ENCODE results near the gene MT1F.
"Not testable (repeated sequence)": the region's sequence is repeated elsewhere in the genome, so short reads cannot be mapped to it uniquely, and the experiment has no call there.

MT1F gene

GRCh38 chr16:56673921-56674320 is 16.2 kb downstream of the MT1F start:
- DNase-seq: no peak

GRCh38 chr16:56674570-56674969 is 16.8 kb downstream of the MT1F start:
- not testable (repeated sequence) for DNase-seq

- no peak for DNase-seq
These were observed 18.0 kb downstream of the MT1F start for GRCh38 chr16:56675685-56676210.

GRCh38 chr16:56677474-56677873 is 19.7 kb downstream of the MT1F start:
- DNase-seq: no peak

- DNase-seq: no peak
These were observed 21.4 kb downstream of the MT1F start for GRCh38 chr16:56679078-56679730.

- DNase-seq: no peak
These were observed 22.1 kb downstream of the MT1F start for GRCh38 chr16:56679818-56680217.

GRCh38 chr16:56681939-56682702 is 24.4 kb downstream of the MT1F start, which contains the start of gene MT1X:
TSS of gene MT1X (plus strand) at chr16:56682470. CDS start at chr16:56682541, 71 bp downstream.
- DNase-seq: peak; percentile 88

GRCh38 chr16:56682703-56683397 is 25.1 kb downstream of the MT1F start:
- DNase-seq: no peak

GRCh38 chr16:56683424-56684172 is 25.8 kb downstream of the MT1F start:
- no peak for DNase-seq

- no peak for DNase-seq
These were observed 26.6 kb downstream of the MT1F start for GRCh38 chr16:56684256-56684925.

GRCh38 chr16:56684926-56685590 is 27.3 kb downstream of the MT1F start:
- no peak for DNase-seq

- no peak for DNase-seq
These were observed 29.0 kb downstream of the MT1F start for GRCh38 chr16:56686758-56687157.

- no peak for DNase-seq
These were observed 31.0 kb downstream of the MT1F start for GRCh38 chr16:56688762-56689161.

GRCh38 chr16:56689171-56689570 is 31.4 kb downstream of the MT1F start:
- DNase-seq: no peak

GRCh38 chr16:56690420-56691122 is 32.8 kb downstream of the MT1F start:
- DNase-seq: no peak

- no peak for DNase-seq
These were observed 34.1 kb downstream of the MT1F start for GRCh38 chr16:56691885-56692284.

- no peak for DNase-seq
These were observed 37.5 kb downstream of the MT1F start for GRCh38 chr16:56695246-56695645.

GRCh38 chr16:56697456-56698155 is 39.8 kb downstream of the MT1F start:
- no peak for DNase-seq

- no peak for DNase-seq
These were observed 42.4 kb downstream of the MT1F start for GRCh38 chr16:56700195-56700594.

GRCh38 chr16:56700631-56701030 is 42.9 kb downstream of the MT1F start:
- DNase-seq: no peak
